GM21737 (cell line): ENCODE measurements around the gene IMMP2L.

Source experiments
- ATAC-seq: cut with Tn5 transposase; IDR thresholded peaks from one replicate; pipeline ENCODE4 v1.9.1; 2021; ENCODE audit warnings: mild to moderate bottlenecking, moderate library complexity; ENCODE audit not compliant: unreplicated experiment

IMMP2L gene

GRCh38 chr7:111232249-111233084 is 329.8 kb downstream of the IMMP2L start:
- ATAC-seq: peak; percentile 88

- no peak for ATAC-seq
Observed at GRCh38 chr7:111229916-111230315, 332.4 kb downstream of the IMMP2L start.

GRCh38 chr7:111229181-111229740 is 333.0 kb downstream of the IMMP2L start:
- no peak for ATAC-seq

GRCh38 chr7:111228437-111228836 is 333.9 kb downstream of the IMMP2L start:
- no peak for ATAC-seq

GRCh38 chr7:111226800-111227199 is 335.5 kb downstream of the IMMP2L start:
- ATAC-seq: no peak

- ATAC-seq: no peak
Observed at GRCh38 chr7:111224354-111225231, 337.7 kb downstream of the IMMP2L start.

GRCh38 chr7:111223802-111224253 is 338.5 kb downstream of the IMMP2L start:
- no peak for ATAC-seq

GRCh38 chr7:111215550-111215949 is 346.7 kb downstream of the IMMP2L start:
- ATAC-seq: no peak

- no peak for ATAC-seq
Observed at GRCh38 chr7:111212857-111213523, 349.3 kb downstream of the IMMP2L start.

GRCh38 chr7:111210996-111211395 is 351.3 kb downstream of the IMMP2L start:
- ATAC-seq: no peak

- ATAC-seq: no peak
Observed at GRCh38 chr7:111210043-111210442, 352.2 kb downstream of the IMMP2L start.

- no peak for ATAC-seq
Observed at GRCh38 chr7:111205251-111205650, 357.0 kb downstream of the IMMP2L start.

- ATAC-seq: no peak
Observed at GRCh38 chr7:111202321-111202720, 360.0 kb downstream of the IMMP2L start.

- ATAC-seq: no peak
Observed at GRCh38 chr7:111199643-111200042, 362.6 kb downstream of the IMMP2L start.

- no peak for ATAC-seq
Observed at GRCh38 chr7:111198255-111198654, 364.0 kb downstream of the IMMP2L start.

GRCh38 chr7:111196655-111197054 is 365.6 kb downstream of the IMMP2L start:
- ATAC-seq: no peak

GRCh38 chr7:111192614-111193413 is 369.5 kb downstream of the IMMP2L start:
- ATAC-seq: no peak

GRCh38 chr7:111190804-111191203 is 371.5 kb downstream of the IMMP2L start:
- no peak for ATAC-seq

- no peak for ATAC-seq
Observed at GRCh38 chr7:111184987-111185386, 377.3 kb downstream of the IMMP2L start.

GRCh38 chr7:111183321-111183720 is 379.0 kb downstream of the IMMP2L start:
- no peak for ATAC-seq
